Measurements from ENCODE around the gene CCNK.

- no peak for TF ChIP-seq POLR2A (IDR thresholded peaks at IDR 0.05)
- no peak for TF ChIP-seq CTCF (IDR thresholded peaks at IDR 0.05)
- TF ChIP-seq POLR2AphosphoS5 (IDR thresholded peaks at IDR 0.05): no peak
Observed at GRCh38 chr14:99513183-99513694, 32.0 kb downstream of the CCNK start.
